ENCODE data around the gene PLXNA2. TPM values are rescaled to one million over a fixed set of nuclear protein-coding genes. Genes with fewer than 3 reads are reported as not detected.

The PLXNA2 gene
- total RNA-seq, 1 experiment from 2014 or later: 6.0 TPM

DNA sequence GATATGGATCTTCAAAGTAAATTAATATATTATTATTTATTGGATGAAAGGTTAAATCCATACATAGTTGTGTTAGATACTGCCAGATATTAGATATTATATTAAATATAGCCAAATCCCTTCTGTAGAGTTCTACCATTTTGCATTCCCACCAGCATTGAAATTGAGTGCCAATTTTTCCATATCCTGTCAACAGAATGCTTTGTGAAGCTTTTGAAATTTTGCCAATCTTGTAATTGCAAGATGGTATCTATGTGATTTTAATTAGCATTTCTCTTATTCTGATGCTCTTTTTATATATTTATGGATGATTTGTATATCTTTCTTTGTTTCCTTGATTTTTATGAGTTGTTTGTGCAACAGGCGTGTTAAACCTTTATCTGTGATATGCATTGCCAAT, 266.3 kb downstream of the PLXNA2 start:
- no peak for DNase-seq (ENCODE audit: low read depth)

DNA sequence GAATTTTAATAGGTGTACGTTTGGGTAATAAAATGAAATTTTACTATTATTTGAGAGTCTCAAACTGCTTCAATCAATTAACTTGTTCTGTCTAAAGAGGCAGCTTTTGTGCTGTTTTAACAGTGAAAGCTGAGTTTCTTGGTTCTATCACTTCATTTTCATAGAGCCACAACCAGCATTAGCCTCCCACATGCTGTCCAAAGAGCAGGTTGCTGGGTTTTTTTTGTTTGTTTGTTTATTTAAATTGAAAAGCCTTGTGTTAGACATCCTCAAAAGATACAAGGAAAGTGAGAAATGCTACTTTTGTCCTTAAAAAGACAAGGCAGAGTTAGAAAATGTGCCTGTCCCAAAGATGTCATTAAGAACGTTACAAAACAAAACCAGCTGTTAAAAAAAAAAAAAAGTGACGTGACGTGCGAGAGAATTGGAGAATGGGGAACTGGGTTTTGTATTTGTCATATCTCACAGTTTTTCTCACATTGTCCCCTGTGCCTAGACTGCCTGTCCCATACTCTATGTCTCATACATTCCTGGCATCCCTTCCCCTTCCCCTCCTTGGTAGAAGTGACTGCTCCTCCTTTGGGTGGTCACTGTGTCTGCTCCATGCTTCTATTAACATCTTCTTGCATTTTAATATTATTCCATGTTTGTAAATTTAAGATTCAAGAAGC, 270.2 kb downstream of the PLXNA2 start:
- no peak for DNase-seq (ENCODE audit: low read depth)

DNA sequence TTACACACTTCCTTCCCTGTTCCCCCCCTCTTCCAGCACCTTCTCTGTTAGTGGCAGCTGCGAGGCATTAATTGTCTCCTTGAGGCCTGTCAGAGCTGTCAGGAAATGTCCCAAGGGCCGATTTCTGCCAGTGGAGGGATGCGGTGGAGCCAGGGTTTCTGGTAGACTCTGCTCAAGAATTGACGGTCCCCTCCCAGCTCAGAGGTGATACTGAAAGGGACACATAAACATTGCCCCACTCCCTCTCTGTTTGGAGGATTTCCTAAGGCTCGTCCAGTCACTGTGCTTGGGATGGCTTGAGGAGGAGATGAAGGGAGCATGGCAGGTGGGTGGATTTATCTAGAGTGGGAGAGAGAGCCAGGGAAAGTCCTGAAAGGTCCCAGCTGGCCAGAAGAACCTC, 271.8 kb downstream of the PLXNA2 start:
- no peak for DNase-seq (ENCODE audit: low read depth)

Small RNA genes lying within 50 kb of the gene (small RNA-seq; reads per million reads assigned to genes)
- not detected for gene AL606753.1
